Stimulated activated naive CD4-positive, alpha-beta T cell (primary cell): ENCODE results near the gene GTF2H1.
"Not testable (repeated sequence)": the region's sequence is repeated elsewhere in the genome, so short reads cannot be mapped to it uniquely, and the experiment has no call there.

Experiments
- DNase-seq, 6 experiments: peaks; one replicate each; lab custom pipeline; 2025; lab: John Stamatoyannopoulos, UW

GTF2H1 gene

DNA sequence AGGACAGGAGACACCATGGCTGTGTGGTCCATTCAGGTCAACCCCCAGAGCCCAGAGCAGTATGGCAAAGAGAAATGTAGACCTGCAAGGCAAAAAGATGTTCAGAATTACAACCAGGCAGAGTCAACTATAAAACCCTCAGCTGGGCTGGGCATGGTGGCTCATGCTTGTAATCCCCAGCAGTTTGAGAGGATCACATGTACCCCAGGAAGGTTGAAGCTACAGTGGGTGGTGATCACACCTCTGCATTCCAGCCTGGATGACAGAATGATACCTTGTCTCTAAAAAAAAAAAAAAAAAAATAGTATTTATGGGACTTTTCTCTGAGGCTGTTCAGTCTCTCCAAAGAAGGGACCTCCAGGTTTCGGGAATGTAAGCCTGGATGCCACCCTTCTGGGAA, 53.6 kb downstream of the GTF2H1 start:
- DNase-seq, result no peak

DNA sequence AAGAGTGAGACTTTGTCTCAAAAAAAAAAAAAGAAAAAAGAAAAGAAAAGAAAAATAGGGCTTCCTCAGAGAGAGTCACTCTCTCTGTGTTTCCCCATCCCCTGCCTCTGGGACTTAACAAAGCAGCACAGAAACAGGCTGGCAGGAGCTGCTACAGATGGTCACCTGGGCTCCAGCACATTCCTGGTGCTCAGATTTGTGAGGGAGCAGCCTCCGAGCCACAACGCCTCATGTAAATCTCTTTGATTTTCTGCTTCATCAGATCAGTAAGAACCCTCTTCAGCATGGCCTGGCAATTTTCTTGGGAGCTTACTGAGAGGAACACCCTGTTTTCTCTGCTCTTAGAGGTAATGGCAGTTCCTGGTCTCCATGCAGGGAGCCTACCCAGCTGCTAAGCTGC, 56.8 kb downstream of the GTF2H1 start:
- DNase-seq, result no peak

- DNase-seq, result peak; percentile 24 to 63 (median 48)
Observed at GRCh38 chr11:18383388-18384156, 61.2 kb downstream of the GTF2H1 start.

- DNase-seq, result peak in 1 of 6 experiments; percentile 30
Observed at GRCh38 chr11:18384157-18384641, 61.8 kb downstream of the GTF2H1 start.

- no peak for DNase-seq
Observed at GRCh38 chr11:18390088-18390487, 67.7 kb downstream of the GTF2H1 start.

DNA sequence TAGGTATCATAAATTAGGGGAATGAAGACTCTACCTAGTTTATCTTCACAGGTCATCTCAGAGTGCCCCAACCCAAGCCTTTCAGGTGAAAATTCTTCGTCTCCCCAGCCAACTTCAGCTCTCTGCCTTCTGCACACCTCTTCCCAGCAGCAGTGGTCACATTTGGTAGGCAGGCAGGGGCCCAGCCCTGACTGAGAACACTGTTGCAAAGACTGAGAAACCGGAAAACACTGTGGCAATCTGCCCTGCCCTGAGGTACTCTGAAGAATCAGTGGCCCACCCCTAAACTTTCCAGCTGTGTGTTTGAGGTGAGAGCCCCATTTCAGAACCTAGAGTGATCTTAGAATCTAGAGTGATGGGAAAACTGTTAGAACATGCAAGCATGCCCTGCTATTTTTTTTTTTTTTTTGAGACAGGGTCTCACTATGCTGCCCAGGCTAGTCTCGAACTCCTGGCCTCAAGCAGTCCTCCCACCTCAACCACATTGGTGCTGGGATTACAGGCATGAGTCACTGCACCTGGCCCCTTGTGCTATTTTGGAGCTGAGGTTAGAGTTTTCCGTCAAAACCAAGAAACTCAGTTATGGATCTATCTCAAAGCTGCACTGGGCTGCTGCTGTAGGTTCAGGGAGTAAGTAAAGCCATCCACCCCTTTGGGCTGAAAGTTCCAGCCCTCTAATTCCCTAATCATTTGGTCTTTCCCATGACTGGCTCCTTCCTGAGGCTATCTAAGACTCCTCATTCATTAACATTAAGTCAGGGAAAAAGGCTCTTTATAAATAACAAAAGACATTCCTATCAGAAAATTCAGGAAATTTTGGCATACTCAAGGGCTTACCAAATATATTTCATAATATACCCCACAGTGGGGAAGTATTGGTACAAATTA, 70.3 kb downstream of the GTF2H1 start:
- no peak for DNase-seq

GRCh38 chr11:18393581-18394274, 71.4 kb downstream of the GTF2H1 start:
- no peak for DNase-seq

DNA sequence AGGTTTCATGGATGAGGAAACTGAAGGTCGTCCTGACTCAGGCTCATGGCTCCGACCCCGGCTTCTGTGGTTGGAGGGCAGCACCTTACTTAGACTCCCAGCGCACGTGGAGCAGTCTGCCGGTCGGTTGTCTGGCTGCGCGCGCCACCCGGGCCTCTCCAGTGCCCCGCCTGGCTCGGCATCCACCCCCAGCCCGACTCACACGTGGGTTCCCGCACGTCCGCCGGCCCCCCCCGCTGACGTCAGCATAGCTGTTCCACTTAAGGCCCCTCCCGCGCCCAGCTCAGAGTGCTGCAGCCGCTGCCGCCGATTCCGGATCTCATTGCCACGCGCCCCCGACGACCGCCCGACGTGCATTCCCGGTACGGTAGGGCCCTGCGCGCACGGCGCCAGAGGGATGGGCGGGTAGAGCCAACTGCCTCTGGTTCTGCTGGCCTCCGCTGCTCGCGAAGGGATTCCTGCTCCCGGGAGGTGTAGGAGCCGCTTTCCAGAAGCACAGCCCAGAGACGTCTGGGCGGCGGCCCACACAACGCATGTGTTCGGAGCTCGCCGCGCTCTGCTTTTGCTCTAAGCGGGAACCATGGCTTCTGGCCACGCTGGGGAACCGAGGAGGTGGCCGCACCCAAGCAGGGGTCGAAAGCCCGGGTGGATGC, 72.0 kb downstream of the GTF2H1 start, which contains the start of gene LDHA:
TSS of gene LDHA (plus strand) at position 289 of the 653 bp plus-strand sequence. CDS start 2,280 bp downstream, outside the sequence.
- DNase-seq, result peak; percentile 95 to 98 (median 96)

DNA sequence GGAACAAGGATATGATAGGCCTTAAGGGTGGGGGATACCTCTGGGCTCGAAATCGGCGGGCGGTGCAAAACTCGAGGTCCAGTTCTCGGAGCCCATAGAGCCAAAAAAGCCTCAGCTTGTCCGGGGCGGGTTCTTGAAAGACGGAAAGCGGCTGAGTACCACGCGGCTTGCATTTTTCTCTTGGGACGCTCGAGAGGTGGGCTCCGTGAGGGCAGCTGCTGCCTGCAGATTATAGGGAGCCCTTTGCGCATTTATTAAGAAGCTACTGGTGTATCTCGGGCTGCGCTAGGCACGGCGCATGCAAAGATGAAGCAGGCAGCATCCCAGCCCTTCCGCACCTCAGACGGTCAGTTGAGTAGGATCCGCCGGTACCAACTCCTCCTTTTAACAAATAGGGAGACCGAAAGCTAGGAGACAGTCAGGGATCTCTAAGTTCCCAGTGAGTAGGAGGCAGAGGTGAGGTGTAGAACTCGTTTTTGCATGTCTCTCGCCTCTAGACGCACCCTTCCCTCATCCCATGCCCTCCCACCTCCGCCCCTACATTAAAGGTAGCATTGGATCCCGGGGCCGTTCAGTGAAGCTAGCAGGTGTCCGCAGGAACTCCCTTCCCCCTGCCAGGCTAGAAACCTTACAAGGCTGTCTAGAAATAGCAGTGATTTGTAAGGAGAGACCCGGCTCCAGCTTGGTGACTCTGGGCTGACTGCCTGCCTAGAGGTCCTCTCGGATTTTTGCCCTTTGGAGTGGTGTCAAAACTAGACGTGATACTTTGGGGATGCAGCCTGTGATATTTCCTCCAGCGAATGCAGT, 72.8 kb downstream of the GTF2H1 start:
- DNase-seq, result peak in 4 of 6 experiments; percentile 28 to 58 (median 42)

- DNase-seq, result peak; percentile 87 to 99 (median 92)
Observed at GRCh38 chr11:18395735-18396504, 73.6 kb downstream of the GTF2H1 start.

GRCh38 chr11:18397921-18398320, 75.6 kb downstream of the GTF2H1 start:
- no peak for DNase-seq

DNA sequence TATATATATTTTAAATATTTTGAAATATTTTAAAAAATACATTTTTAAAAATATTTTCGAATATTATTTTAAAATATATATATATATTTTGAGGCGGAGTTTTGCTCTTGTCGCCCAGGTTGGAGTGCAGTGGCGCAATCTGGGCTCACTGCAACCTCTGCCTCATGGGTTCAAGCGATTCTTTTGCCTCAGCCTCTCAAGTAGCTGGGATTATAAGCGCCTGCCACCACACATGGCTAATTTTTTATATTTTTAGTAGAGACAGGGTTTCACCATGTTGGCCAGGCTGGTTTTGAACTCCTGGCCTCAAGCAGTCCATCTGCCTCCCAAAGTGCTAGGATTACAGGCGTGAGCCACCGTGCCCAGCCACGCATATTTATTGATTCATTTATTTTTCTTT, 78.7 kb downstream of the GTF2H1 start:
- DNase-seq, result not testable (repeated sequence)

DNA sequence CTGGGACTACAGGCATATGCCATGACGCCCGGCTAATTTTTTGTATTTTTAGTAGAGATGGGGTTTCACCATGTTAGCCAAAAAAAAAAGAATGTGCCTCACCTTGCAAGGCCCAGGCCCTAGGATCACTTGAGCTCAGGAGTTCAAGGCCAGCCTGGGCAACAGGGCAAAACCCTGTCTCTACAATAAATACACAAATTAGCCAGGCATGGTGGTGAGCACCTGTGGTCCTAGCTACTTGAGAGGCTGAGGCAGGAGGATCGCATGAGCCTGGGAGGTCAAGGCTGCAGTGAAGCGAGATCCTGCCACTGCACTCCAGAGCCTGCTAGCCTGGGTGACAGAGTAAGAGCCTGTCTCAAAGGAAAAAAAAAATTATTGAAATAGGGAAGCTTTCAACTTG, 81.7 kb downstream of the GTF2H1 start:
- no peak for DNase-seq

GRCh38 chr11:18407400-18407799, 85.0 kb downstream of the GTF2H1 start:
- DNase-seq, result not testable (repeated sequence)

DNA sequence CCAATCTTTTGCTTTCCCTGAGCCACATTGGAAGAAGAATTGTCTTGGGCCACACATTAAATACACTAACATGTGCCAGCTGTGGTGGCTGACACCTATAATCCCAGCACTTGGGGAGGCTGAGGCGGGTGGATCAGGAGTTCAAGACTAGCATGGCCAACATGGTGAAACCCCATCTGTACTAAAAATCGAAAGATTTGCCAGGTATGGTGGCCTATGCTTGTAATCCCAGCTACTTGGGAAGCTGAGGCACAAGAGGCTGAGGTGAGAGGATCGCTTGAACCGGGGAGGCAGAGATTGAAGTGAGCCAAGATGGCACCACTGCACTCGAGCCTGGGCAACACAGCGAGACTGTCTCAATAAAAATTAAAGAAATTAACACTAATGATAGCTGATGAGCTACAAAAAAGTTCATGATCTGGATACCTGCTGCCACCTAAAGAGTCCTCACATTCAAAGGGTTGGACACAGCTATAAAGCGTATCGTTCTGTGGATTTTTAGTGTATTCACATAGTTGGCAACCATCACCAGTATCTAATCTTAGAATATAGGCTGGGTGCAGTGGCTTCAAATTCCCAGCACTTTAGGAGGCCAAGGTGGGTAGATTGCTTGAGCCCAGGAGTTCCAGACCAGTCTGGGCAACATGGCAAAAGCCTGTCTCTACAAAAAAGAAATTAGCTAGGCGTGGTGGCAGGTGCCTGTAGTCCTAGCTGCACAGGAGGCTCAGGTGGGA, 86.4 kb downstream of the GTF2H1 start:
- no peak for DNase-seq

- no peak for DNase-seq
Observed at GRCh38 chr11:18416459-18416858, 94.1 kb downstream of the GTF2H1 start.
